Ishikawa (cell line): ENCODE data around the gene PPP1R3C.
A peak's percentile ranks its signal among the peaks of the same experiment; 100 is the strongest.

Source experiments
- CEBPB ChIP-seq: IDR thresholded peaks from 2 replicates; pipeline ENCODE4 v1.6.1; 2012
- CREB1 ChIP-seq: IDR thresholded peaks from 2 replicates; pipeline ENCODE4 v1.6.1; 2012; ENCODE audit warnings: low read depth
- EGR1 ChIP-seq: IDR thresholded peaks from 2 replicates; pipeline ENCODE4 v1.6.1; 2012
- EP300 ChIP-seq: IDR thresholded peaks from 2 replicates; pipeline ENCODE4 v1.6.1; 2012; ENCODE audit warnings: borderline replicate concordance
- FOXM1 ChIP-seq: IDR thresholded peaks from 2 replicates; pipeline ENCODE4 v1.6.1; 2012; ENCODE audit warnings: low read depth, borderline replicate concordance
- MAX ChIP-seq: IDR thresholded peaks from 2 replicates; pipeline ENCODE4 v1.6.1; 2012
- NFIC ChIP-seq: IDR thresholded peaks from 2 replicates; pipeline ENCODE4 v1.6.1; 2012
- RAD21 ChIP-seq: IDR thresholded peaks from 2 replicates; pipeline ENCODE4 v1.6.1; 2012; ENCODE audit warnings: low read depth
- REST ChIP-seq: IDR thresholded peaks from 2 replicates; pipeline ENCODE4 v1.6.1; 2012; ENCODE audit warnings: low read depth, mild to moderate bottlenecking
- TAF1 ChIP-seq: IDR thresholded peaks from 2 replicates; pipeline ENCODE4 v1.6.1; 2012; ENCODE audit warnings: low read depth, mild to moderate bottlenecking
- TCF12 ChIP-seq: IDR thresholded peaks from 2 replicates; pipeline ENCODE4 v1.6.1; 2012; ENCODE audit warnings: low read depth
- TEAD4 ChIP-seq: IDR thresholded peaks from 2 replicates; pipeline ENCODE4 v1.6.1; 2012
- USF1 ChIP-seq: IDR thresholded peaks from 2 replicates; pipeline ENCODE4 v1.6.1; 2012
- YY1 ChIP-seq: IDR thresholded peaks from 2 replicates; pipeline ENCODE4 v1.6.1; 2012; ENCODE audit warnings: low read depth
- ZBTB7A ChIP-seq: IDR thresholded peaks from 2 replicates; pipeline ENCODE4 v1.6.1; 2012; ENCODE audit warnings: low read depth

The PPP1R3C gene

GRCh38 chr10:91617072-91617609 lies 15.7 kb downstream of the PPP1R3C start:
- no peak for TF ChIP-seq USF1
- no peak for TF ChIP-seq NFIC
- no peak for TF ChIP-seq RAD21
- TF ChIP-seq EGR1: no peak
- TF ChIP-seq TCF12: no peak
- TF ChIP-seq TAF1: no peak
- TF ChIP-seq TEAD4: no peak
- TF ChIP-seq CREB1: no peak
- TF ChIP-seq CEBPB: no peak
- no peak for TF ChIP-seq EP300
- TF ChIP-seq YY1: no peak
- no peak for TF ChIP-seq MAX
- TF ChIP-seq ZBTB7A: no peak
- no peak for TF ChIP-seq REST
- no peak for TF ChIP-seq FOXM1

GRCh38 chr10:91616137-91616536 lies 16.7 kb downstream of the PPP1R3C start:
- 0 out of 2 replicates have a peak, but pooled peaks have one; percentile 17 for TF ChIP-seq MAX
- no peak for TF ChIP-seq FOXM1

- no peak for TF ChIP-seq MAX
- no peak for TF ChIP-seq RAD21
- TF ChIP-seq TAF1: no peak
- TF ChIP-seq YY1: no peak
- no peak for TF ChIP-seq TCF12
- no peak for TF ChIP-seq FOXM1
- no peak for TF ChIP-seq USF1
- TF ChIP-seq EP300: no peak
- no peak for TF ChIP-seq NFIC
- TF ChIP-seq TEAD4: no peak
Observed at GRCh38 chr10:91614225-91614624, 18.6 kb downstream of the PPP1R3C start.

- TF ChIP-seq YY1: no peak
- peak; percentile 47; the same call in 1 of the 2 replicates for TF ChIP-seq USF1
- no peak for TF ChIP-seq CREB1
- no peak for TF ChIP-seq NFIC
- no peak for TF ChIP-seq EGR1
Observed at GRCh38 chr10:91613411-91614187, 19.3 kb downstream of the PPP1R3C start.

- no peak for TF ChIP-seq NFIC
- no peak for TF ChIP-seq EP300
- no peak for TF ChIP-seq ZBTB7A
- TF ChIP-seq YY1: no peak
- no peak for TF ChIP-seq TAF1
Observed at GRCh38 chr10:91610919-91611318, 22.0 kb downstream of the PPP1R3C start.

GRCh38 chr10:91610444-91610843 lies 22.4 kb downstream of the PPP1R3C start:
- TF ChIP-seq EGR1 (no peak), CREB1 (no peak), ZBTB7A (no peak), CEBPB (no peak), NFIC (no peak), TAF1 (no peak), FOXM1 (no peak), REST (no peak)
